Measurements from ENCODE around the gene CLDN6.

- TF ChIP-seq, protein P1, sequence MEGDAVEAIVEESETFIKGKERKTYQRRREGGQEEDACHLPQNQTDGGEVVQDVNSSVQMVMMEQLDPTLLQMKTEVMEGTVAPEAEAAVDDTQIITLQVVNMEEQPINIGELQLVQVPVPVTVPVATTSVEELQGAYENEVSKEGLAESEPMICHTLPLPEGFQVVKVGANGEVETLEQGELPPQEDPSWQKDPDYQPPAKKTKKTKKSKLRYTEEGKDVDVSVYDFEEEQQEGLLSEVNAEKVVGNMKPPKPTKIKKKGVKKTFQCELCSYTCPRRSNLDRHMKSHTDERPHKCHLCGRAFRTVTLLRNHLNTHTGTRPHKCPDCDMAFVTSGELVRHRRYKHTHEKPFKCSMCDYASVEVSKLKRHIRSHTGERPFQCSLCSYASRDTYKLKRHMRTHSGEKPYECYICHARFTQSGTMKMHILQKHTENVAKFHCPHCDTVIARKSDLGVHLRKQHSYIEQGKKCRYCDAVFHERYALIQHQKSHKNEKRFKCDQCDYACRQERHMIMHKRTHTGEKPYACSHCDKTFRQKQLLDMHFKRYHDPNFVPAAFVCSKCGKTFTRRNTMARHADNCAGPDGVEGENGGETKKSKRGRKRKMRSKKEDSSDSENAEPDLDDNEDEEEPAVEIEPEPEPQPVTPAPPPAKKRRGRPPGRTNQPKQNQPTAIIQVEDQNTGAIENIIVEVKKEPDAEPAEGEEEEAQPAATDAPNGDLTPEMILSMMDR (IDR thresholded peaks at IDR 0.05), result no peak
- no peak for TF ChIP-seq POLR2A (IDR thresholded peaks at IDR 0.05)
These were observed 28.0 kb upstream of the CLDN6 start, which contains the start of gene MMP25 for GRCh38 chr16:3045758-3046640.

All from ovary (tissue), 3 donors.